Calu3 (cell line): Measurements from ENCODE around the gene OSBPL8. TPM values are rescaled to one million over a fixed set of nuclear protein-coding genes. Genes with fewer than 3 reads are reported as not detected.
A peak's percentile ranks its signal among the peaks of the same experiment; 100 is the strongest.
"Not testable (repeated sequence)": the region's sequence is repeated elsewhere in the genome, so short reads cannot be mapped to it uniquely, and the experiment has no call there.

Experiments used
- BruUV-seq: library from RNA; stranded (reverse); fragments of 400-500 nt; replicated peaks from 2 replicates; lab custom pipeline; 2021; lab: Mats Ljungman, UMichigan
- CTCF ChIA-PET: fragments of 300-600 bp; sonication (Branson Sonifier 250); formaldehyde crosslinking; loops from one replicate; lab custom pipeline; 2022; ENCODE audit warnings: antibody characterized with exemption; lab: Charles Lee
- DNase-seq: peaks from one replicate; pipeline ENCODE4 v3.0.0; 2022
- H3K27ac Mint-ChIP-seq: one replicate; pipeline ENCODE4 v1.8.0; 2022; ENCODE audit warnings: mixed read lengths; ENCODE audit not compliant: unreplicated experiment
- H3K27me3 Mint-ChIP-seq: one replicate; pipeline ENCODE4 v1.8.0; 2022; ENCODE audit warnings: mixed read lengths; ENCODE audit not compliant: unreplicated experiment
- H3K36me3 Mint-ChIP-seq: one replicate; pipeline ENCODE4 v1.8.0; 2022; ENCODE audit warnings: mild to moderate bottlenecking, moderate library complexity, mixed read lengths; ENCODE audit not compliant: insufficient read depth, unreplicated experiment
- H3K4me1 Mint-ChIP-seq: one replicate; pipeline ENCODE4 v1.8.0; 2022; ENCODE audit warnings: mild to moderate bottlenecking, low read depth, mixed read lengths; ENCODE audit not compliant: unreplicated experiment
- H3K4me3 Mint-ChIP-seq: one replicate; pipeline ENCODE4 v1.8.0; 2022; ENCODE audit warnings: mild to moderate bottlenecking, low read depth, moderate library complexity, mixed read lengths; ENCODE audit not compliant: unreplicated experiment
- H3K9me3 Mint-ChIP-seq: one replicate; pipeline ENCODE4 v1.8.0; 2022; ENCODE audit warnings: low read depth, mixed read lengths; ENCODE audit not compliant: unreplicated experiment
- CTCF ChIP-seq: fragments of 200-600 bp; IDR thresholded peaks from one replicate; pipeline ENCODE4 v1.8.0; 2022; ENCODE audit warnings: antibody characterized with exemption; ENCODE audit not compliant: unreplicated experiment
- intact Hi-C: fragments of 100-400 bp; cut with micrococcal nuclease; formaldehyde crosslinking; loops from one replicate; pipeline ENCODE4 v1.10.0; 2022; ENCODE audit not compliant: unreplicated experiment
- total RNA-seq: library from RNA; stranded (reverse); gene quantifications from 2 replicates; pipeline ENCODE4 v1.2.3, GENCODE V29; 2022

Gene OSBPL8
- total RNA-seq, 1 experiment from 2014 or later: 64.9 TPM

- CTCF ChIA-PET: no interaction called here
- no peak overlapping the region for H3K27ac Mint-ChIP-seq
- H3K27me3 Mint-ChIP-seq: no peaks in the 10 kb centered on the region
- peaks cover 35% of the 10 kb centered on the region for H3K4me1 Mint-ChIP-seq
- no peaks in the 10 kb centered on the region for H3K36me3 Mint-ChIP-seq
- peaks cover 10% of the 10 kb centered on the region for H3K9me3 Mint-ChIP-seq
- no peak for TF ChIP-seq CTCF
- no peak overlapping the region for H3K4me3 Mint-ChIP-seq
- intact Hi-C loops: no loop called here
- no TSS peak for BruUV-seq
- DNase-seq: no peak
Observed at GRCh38 chr12:76332606-76333005, 227.0 kb downstream of the OSBPL8 start.

GRCh38 chr12:76329606-76330005, 230.0 kb downstream of the OSBPL8 start:
- Mint-ChIP-seq H3K4me3 (no peak overlapping the region), H3K27ac (peak overlapping the region; percentile 55), H3K4me1 (peaks cover 24% of the 10 kb centered on the region), H3K27me3 (no peaks in the 10 kb centered on the region), H3K9me3 (peaks cover 10% of the 10 kb centered on the region), H3K36me3 (no peaks in the 10 kb centered on the region)
- CTCF ChIA-PET: no interaction called here
- intact Hi-C loops: no loop called here
- no peak for TF ChIP-seq CTCF
- DNase-seq: no peak
- no TSS peak for BruUV-seq

- TF ChIP-seq CTCF: no peak
- H3K9me3 Mint-ChIP-seq: peaks cover 10% of the 10 kb centered on the region
- peak overlapping the region; percentile 55 for H3K27ac Mint-ChIP-seq
- intact Hi-C loops: no loop called here
- no TSS peak for BruUV-seq
- peaks cover 24% of the 10 kb centered on the region for H3K4me1 Mint-ChIP-seq
- no peaks in the 10 kb centered on the region for H3K27me3 Mint-ChIP-seq
- no peak for DNase-seq
- no peak overlapping the region for H3K4me3 Mint-ChIP-seq
- CTCF ChIA-PET: no interaction called here
- no peaks in the 10 kb centered on the region for H3K36me3 Mint-ChIP-seq
Observed at GRCh38 chr12:76329159-76329558, 230.4 kb downstream of the OSBPL8 start.

GRCh38 chr12:76319595-76320319, 239.8 kb downstream of the OSBPL8 start:
- H3K27me3 Mint-ChIP-seq, H3K4me1 Mint-ChIP-seq, DNase-seq, H3K27ac Mint-ChIP-seq, BruUV-seq, H3K9me3 Mint-ChIP-seq, H3K36me3 Mint-ChIP-seq, intact Hi-C loops, CTCF ChIA-PET: not testable (repeated sequence)
- peak overlapping the region; percentile 40 for H3K4me3 Mint-ChIP-seq
